ENCODE data around the gene SYNDIG1. TPM values are rescaled to one million over a fixed set of nuclear protein-coding genes. Genes with fewer than 3 reads are reported as not detected.

SYNDIG1 gene
- total RNA-seq, 1 experiment from 2014 or later, result not detected

- intact Hi-C loops (cut with micrococcal nuclease; ENCODE audit: unreplicated experiment) (no loop called here), in situ Hi-C loops (cut with HindIII; ENCODE audit: low pct_unique_long_range_greater_than_20kb, low sequenced_read_pairs) (no loop called here)
- Histone ChIP-seq H3K4me3 (ENCODE audit: low read depth in 2 of 2, low read length in 2 of 2) (no peak overlapping the region), H3K36me3 (ENCODE audit: control insufficient read depth, insufficient read depth, low read length) (no peaks in the 10 kb centered on the region), H3K4me1 (ENCODE audit: control insufficient read depth, insufficient read depth, low read length) (no peaks in the 10 kb centered on the region), H3K27ac (ENCODE audit: low read length) (no peak overlapping the region), H3K27me3 (ENCODE audit: control insufficient read depth, insufficient read depth, low read length) (no peaks in the 10 kb centered on the region), H3K9me3 (ENCODE audit: control insufficient read depth, insufficient read depth, low read depth, low read length) (no peaks in the 10 kb centered on the region)
- CTCF ChIA-PET, result no interaction called here
- TF ChIP-seq REST (IDR thresholded peaks at IDR 0.05; ENCODE audit: insufficient read depth in 1 of 2, low read depth in 2 of 2, low read length in 1 of 2) (no peak), POLR2AphosphoS5 (IDR thresholded peaks at IDR 0.05; ENCODE audit: low read depth, low read length) (no peak), TCF7L2 (IDR thresholded peaks at IDR 0.05; ENCODE audit: low read depth, low read length) (no peak), CTCF (IDR thresholded peaks at IDR 0.05) (no peak), SIN3A (IDR thresholded peaks at IDR 0.05; ENCODE audit: borderline replicate concordance, insufficient read depth, low read depth, low read length) (no peak)
- BruUV-seq (replicated peaks), result no TSS peak
- ATAC-seq (no peak), DNase-seq (ENCODE audit: low read depth, low spot score) (no peak)
- POLR2A ChIA-PET, result no interaction called here
Observed at GRCh38 chr20:24647713-24648112, 178.3 kb downstream of the SYNDIG1 start.

GRCh38 chr20:24648481-24648880 lies 179.1 kb downstream of the SYNDIG1 start:
- DNase-seq (ENCODE audit: low read depth, low spot score) (no peak), ATAC-seq (no peak)
- H3K4me1 ChIP-seq (ENCODE audit: control insufficient read depth, insufficient read depth, low read length), result no peaks in the 10 kb centered on the region
- BruUV-seq (replicated peaks), result no TSS peak
- POLR2A ChIA-PET, result no interaction called here
- CTCF ChIA-PET, result no interaction called here
- intact Hi-C loops (cut with micrococcal nuclease; ENCODE audit: unreplicated experiment), result no loop called here
- H3K4me3 ChIP-seq (ENCODE audit: low read depth in 2 of 2, low read length in 2 of 2), result no peak overlapping the region
- in situ Hi-C loops (cut with HindIII; ENCODE audit: low pct_unique_long_range_greater_than_20kb, low sequenced_read_pairs), result no loop called here
- H3K36me3 ChIP-seq (ENCODE audit: control insufficient read depth, insufficient read depth, low read length), result no peaks in the 10 kb centered on the region
- TF ChIP-seq SIN3A (IDR thresholded peaks at IDR 0.05; ENCODE audit: borderline replicate concordance, insufficient read depth, low read depth, low read length) (no peak), CTCF (IDR thresholded peaks at IDR 0.05) (no peak), REST (IDR thresholded peaks at IDR 0.05; ENCODE audit: insufficient read depth in 1 of 2, low read depth in 2 of 2, low read length in 1 of 2) (no peak), POLR2AphosphoS5 (IDR thresholded peaks at IDR 0.05; ENCODE audit: low read depth, low read length) (no peak), TCF7L2 (IDR thresholded peaks at IDR 0.05; ENCODE audit: low read depth, low read length) (no peak)
- H3K9me3 ChIP-seq (ENCODE audit: control insufficient read depth, insufficient read depth, low read depth, low read length), result no peaks in the 10 kb centered on the region
- H3K27me3 ChIP-seq (ENCODE audit: control insufficient read depth, insufficient read depth, low read length), result no peaks in the 10 kb centered on the region
- no peak overlapping the region for H3K27ac ChIP-seq (ENCODE audit: low read length)

Measured in Panc1 (cell line).